Osteoblast (primary cell): ENCODE results near the gene TEX38. TPM values are rescaled to one million over a fixed set of nuclear protein-coding genes. Genes with fewer than 3 reads are reported as not detected.

Source experiments
- DNase-seq: peaks from one replicate; pipeline ENCODE4 v3.0.0; 2011; ENCODE audit warnings: low spot score, mixed read lengths; ENCODE audit not compliant: insufficient read length; ENCODE audit errors: missing footprints
- H2AFZ ChIP-seq: 2 replicates; pipeline ENCODE4 v1.6.0; 2011; ENCODE audit warnings: mild to moderate bottlenecking, low read length
- H3K27ac ChIP-seq: 2 replicates; pipeline ENCODE4 v1.5.1; 2011; ENCODE audit warnings: mild to moderate bottlenecking, low read depth, low read length, moderate library complexity
- H3K27me3 ChIP-seq: 2 replicates; pipeline ENCODE4 v1.6.0; 2012; ENCODE audit warnings: mild to moderate bottlenecking, control low read depth, inconsistent platforms, low read length, moderate library complexity; ENCODE audit not compliant: insufficient read depth
- H3K36me3 ChIP-seq: 2 replicates; pipeline ENCODE4 v1.5.1; 2011; ENCODE audit warnings: mild to moderate bottlenecking, low read length, control low read depth, moderate library complexity; ENCODE audit not compliant: insufficient read depth
- H3K4me1 ChIP-seq: 2 replicates; pipeline ENCODE4 v1.5.1; 2011; ENCODE audit warnings: mild to moderate bottlenecking, low read length, control low read depth, moderate library complexity; ENCODE audit not compliant: insufficient read depth
- H3K4me2 ChIP-seq: 2 replicates; pipeline ENCODE4 v1.6.0; 2011; ENCODE audit warnings: mild to moderate bottlenecking, low read length; ENCODE audit not compliant: insufficient read depth
- H3K4me3 ChIP-seq: fragments of 200-600 bp; sonication (generic); 3 replicates; pipeline ENCODE4 v1.5.1; 2012; ENCODE audit warnings: mild to moderate bottlenecking, low read length, inconsistent platforms; ENCODE audit not compliant: insufficient read depth
- H3K79me2 ChIP-seq: 2 replicates; pipeline ENCODE4 v1.6.0; 2012; ENCODE audit warnings: mild to moderate bottlenecking, low read length, control low read depth, inconsistent platforms; ENCODE audit not compliant: insufficient read depth
- H3K9me3 ChIP-seq: 2 replicates; pipeline ENCODE4 v1.5.1; 2011; ENCODE audit warnings: low read depth, low read length, control low read depth
- H4K20me1 ChIP-seq: 2 replicates; pipeline ENCODE4 v1.6.0; 2012; ENCODE audit warnings: mild to moderate bottlenecking, low read length, control low read depth; ENCODE audit not compliant: insufficient read depth
- total RNA-seq: library from RNA; depleted of rRNA; stranded (reverse); fragments of >200 nt; gene quantifications from 2 replicates; pipeline ENCODE4 v1.2.3, GENCODE V29; 2012
- TF ChIP-seq, protein P1 (sequence below): IDR thresholded peaks from 2 replicates; pipeline ENCODE4 v1.5.1; 2011; ENCODE audit warnings: mild to moderate bottlenecking, low read depth, low read length, moderate library complexity; ENCODE audit errors: extremely low read depth

TEX38 gene
- total RNA-seq, 1 donor = not detected

DNA sequence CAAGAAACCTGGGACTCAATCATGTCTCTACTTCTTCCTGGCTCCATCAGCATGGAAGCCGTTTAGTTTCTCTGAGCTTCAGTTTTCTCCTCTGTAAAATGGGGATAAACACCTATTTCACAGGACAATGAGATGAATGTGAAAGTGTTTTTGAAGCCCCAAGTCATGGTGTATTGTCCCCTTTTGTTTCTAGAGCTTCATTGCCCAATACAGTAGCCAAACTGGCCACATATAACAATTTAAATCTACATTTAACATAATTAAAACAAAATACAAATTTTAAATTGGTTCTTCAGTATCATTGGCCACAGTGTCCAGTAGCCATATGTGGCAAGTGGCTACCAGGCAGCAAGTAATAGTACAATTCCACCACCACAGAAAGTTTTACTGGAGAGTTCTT is 49.5 kb downstream of the TEX38 start:
- Histone ChIP-seq H2AFZ (no peak overlapping the region), H3K27ac (no peak overlapping the region)
- TF ChIP-seq, protein P1, sequence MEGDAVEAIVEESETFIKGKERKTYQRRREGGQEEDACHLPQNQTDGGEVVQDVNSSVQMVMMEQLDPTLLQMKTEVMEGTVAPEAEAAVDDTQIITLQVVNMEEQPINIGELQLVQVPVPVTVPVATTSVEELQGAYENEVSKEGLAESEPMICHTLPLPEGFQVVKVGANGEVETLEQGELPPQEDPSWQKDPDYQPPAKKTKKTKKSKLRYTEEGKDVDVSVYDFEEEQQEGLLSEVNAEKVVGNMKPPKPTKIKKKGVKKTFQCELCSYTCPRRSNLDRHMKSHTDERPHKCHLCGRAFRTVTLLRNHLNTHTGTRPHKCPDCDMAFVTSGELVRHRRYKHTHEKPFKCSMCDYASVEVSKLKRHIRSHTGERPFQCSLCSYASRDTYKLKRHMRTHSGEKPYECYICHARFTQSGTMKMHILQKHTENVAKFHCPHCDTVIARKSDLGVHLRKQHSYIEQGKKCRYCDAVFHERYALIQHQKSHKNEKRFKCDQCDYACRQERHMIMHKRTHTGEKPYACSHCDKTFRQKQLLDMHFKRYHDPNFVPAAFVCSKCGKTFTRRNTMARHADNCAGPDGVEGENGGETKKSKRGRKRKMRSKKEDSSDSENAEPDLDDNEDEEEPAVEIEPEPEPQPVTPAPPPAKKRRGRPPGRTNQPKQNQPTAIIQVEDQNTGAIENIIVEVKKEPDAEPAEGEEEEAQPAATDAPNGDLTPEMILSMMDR = no peak

DNA sequence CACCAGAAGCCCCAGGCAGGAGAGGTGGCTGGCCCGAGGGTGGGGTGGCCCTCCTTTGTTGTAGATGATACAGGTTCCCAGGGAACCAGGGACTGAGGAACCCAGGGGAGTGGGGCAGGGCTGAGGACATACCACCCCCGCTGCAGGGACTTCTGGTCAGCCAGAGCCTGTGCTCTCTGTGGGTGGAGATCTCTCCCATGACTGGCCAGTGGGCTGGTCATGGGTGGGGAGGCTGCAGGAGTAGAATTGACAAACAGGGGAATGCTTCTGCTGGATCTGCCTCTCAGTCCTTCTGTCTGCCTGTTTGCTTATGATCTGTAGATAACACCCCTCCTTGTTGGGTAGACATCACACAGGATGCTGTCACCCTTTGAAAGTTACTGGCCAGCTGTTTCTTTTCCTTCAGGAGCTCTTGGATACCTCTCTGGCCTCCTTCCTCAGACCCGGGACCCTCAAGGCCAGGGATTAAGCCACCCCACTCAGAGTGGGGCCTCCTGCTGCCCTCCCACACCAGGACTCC is 50.1 kb downstream of the TEX38 start:
- Histone ChIP-seq H3K27me3 (peaks cover 5% of the 10 kb centered on the region), H2AFZ (no peak overlapping the region), H3K79me2 (peaks cover 22% of the 10 kb centered on the region), H3K4me2 (no peak overlapping the region), H3K4me1 (peaks cover 14% of the 10 kb centered on the region), H3K27ac (no peak overlapping the region), H3K9me3 (no peaks in the 10 kb centered on the region), H3K36me3 (no peaks in the 10 kb centered on the region), H4K20me1 (peaks cover 12% of the 10 kb centered on the region), H3K4me3 (no peak overlapping the region)
- peak; percentile 22 for DNase-seq
- TF ChIP-seq, protein P1 = no peak

More for the DNA sequence above, 49.5 kb downstream of the TEX38 start:
- peaks cover 16% of the 10 kb centered on the region for H4K20me1 ChIP-seq
- no peak overlapping the region for H3K4me2 ChIP-seq
- DNase-seq = no peak
- H3K4me3 ChIP-seq = no peak overlapping the region
- peaks cover 14% of the 10 kb centered on the region for H3K4me1 ChIP-seq
- H3K9me3 ChIP-seq = no peaks in the 10 kb centered on the region
- H3K79me2 ChIP-seq = peaks cover 26% of the 10 kb centered on the region
- peaks cover 5% of the 10 kb centered on the region for H3K27me3 ChIP-seq
- no peaks in the 10 kb centered on the region for H3K36me3 ChIP-seq

Other genes starting within 250 kb of the TEX38 start
- not detected in 2 replicates for gene DMBX1, start 182.0 kb upstream of the TEX38 start, total RNA-seq
- not detected in 2 replicates for gene KNCN, start 120.2 kb upstream of the TEX38 start, total RNA-seq
- 25.9 and 31.8 TPM in 2 replicates for gene MKNK1, start 67.6 kb upstream of the TEX38 start, total RNA-seq
- gene MOB3C, start 55.0 kb upstream of the TEX38 start, total RNA-seq = 8.3 and 8.7 TPM in 2 replicates
- 53.6 and 57.8 TPM in 2 replicates for gene ATPAF1, start 3.5 kb upstream of the TEX38 start, total RNA-seq
- 61.3 and 63.7 TPM in 2 replicates for gene EFCAB14, start 47.3 kb downstream of the TEX38 start, total RNA-seq
- not detected in 2 replicates for gene CYP4B1, start 127.2 kb downstream of the TEX38 start, total RNA-seq